Heart left ventricle (tissue), 13 donors: ENCODE data around the gene AKR1C1.

Experiments used
- POLR2A ChIP-seq, 2 donors: fragments of 450-650 bp; IDR thresholded peaks; one replicate each; pipeline ENCODE4 v1.6.1; 2017; ENCODE audit warnings: antibody characterized with exemption in 2 of 2, mild to moderate bottlenecking in 2 of 2, moderate library complexity in 2 of 2
- TF ChIP-seq, protein P1 (sequence below), 12 donors: fragments of 200-600 bp; sonication (generic) in 4 of 12; IDR thresholded peaks; one replicate each; pipeline versions ENCODE4 v1.5.0 to v1.8.0; 2018 to 2022; ENCODE audit warnings: antibody characterized with exemption in 12 of 12, mild to moderate bottlenecking in 5 of 12
- donor health status: ischemic (EF 13 %, LVEDD 7.1; RV severe dilation, severe dysfunction).
- donor health status: DM: no; HTN: yes; CAD: no.
- donor health status: DM: no; HTN: no; CAD: no.
- donor health status: ischemic (EF 25% LVEDD 6.9; RV normal size, moderate dysfunction).
- donor health status: ischemic (EF 25% LVEDD 5.7; RV mildly dilated, moderate dysfunction).
- donor health status: ischemic (EF 35%, LVEDD 5.7; RV mildly dilated, moderate dysfunction).
- donor health status: nonischemic (EF 11% LVEDD 7.7; RV severe dilation, severe dysfunction).
- donor health status: DM: yes; HTN: yes; CAD: no.
- donor health status: PGD.
- donor health status: ischemic (EF 29% LVEDD 5.4; RV normal size, mild dysfunction).
- donor health status: nonischemic (EF 23%, LVEDD 6.1; RV moderate dilation, normal function).

DNA sequence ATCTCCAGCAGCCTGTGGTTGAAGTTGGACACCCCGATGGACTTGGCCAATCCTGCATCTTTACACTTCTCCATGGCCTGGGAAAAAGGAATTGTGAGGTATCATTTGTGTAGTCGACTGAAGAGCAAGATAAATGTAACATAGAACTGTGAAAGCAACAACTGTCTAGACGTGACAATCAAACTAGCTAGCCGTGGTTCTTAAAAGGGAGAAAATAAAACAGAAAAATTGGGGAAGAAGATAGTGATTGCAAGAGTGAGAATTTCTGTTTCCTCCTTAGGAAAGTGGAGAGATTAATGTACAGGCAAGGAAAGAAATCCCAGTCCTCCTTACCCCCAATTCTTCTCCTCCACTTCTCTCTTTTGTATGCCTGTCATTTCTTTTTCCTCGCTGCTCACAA lies 35.5 kb downstream of the AKR1C1 start:
- no peak for TF ChIP-seq POLR2A (IDR thresholded peaks at IDR 0.05)
- TF ChIP-seq, protein P1, sequence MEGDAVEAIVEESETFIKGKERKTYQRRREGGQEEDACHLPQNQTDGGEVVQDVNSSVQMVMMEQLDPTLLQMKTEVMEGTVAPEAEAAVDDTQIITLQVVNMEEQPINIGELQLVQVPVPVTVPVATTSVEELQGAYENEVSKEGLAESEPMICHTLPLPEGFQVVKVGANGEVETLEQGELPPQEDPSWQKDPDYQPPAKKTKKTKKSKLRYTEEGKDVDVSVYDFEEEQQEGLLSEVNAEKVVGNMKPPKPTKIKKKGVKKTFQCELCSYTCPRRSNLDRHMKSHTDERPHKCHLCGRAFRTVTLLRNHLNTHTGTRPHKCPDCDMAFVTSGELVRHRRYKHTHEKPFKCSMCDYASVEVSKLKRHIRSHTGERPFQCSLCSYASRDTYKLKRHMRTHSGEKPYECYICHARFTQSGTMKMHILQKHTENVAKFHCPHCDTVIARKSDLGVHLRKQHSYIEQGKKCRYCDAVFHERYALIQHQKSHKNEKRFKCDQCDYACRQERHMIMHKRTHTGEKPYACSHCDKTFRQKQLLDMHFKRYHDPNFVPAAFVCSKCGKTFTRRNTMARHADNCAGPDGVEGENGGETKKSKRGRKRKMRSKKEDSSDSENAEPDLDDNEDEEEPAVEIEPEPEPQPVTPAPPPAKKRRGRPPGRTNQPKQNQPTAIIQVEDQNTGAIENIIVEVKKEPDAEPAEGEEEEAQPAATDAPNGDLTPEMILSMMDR (IDR thresholded peaks at IDR 0.05) = no peak
